Muscle layer of duodenum (tissue), 2 donors: Measurements from ENCODE around the gene RFPL3.
"Not testable (repeated sequence)": the region's sequence is repeated elsewhere in the genome, so short reads cannot be mapped to it uniquely, and the experiment has no call there.

Source experiments
- H3K27ac ChIP-seq: one replicate; pipeline ENCODE4 v1.7.0; 2013; ENCODE audit warnings: mild to moderate bottlenecking, low read length
- H3K27me3 ChIP-seq: one replicate; pipeline ENCODE4 v1.7.0; 2013; ENCODE audit warnings: low read depth, mild to moderate bottlenecking, control low read depth, low read length
- H3K36me3 ChIP-seq, 2 donors: one replicate each; pipeline ENCODE4 v1.7.0; 2013; ENCODE audit warnings: low read length in 2 of 2, control low read depth in 1 of 2, mild to moderate bottlenecking in 1 of 2; ENCODE audit not compliant: insufficient read depth in 2 of 2, control insufficient read depth in 1 of 2
- H3K4me1 ChIP-seq, 2 donors: one replicate each; pipeline ENCODE4 v1.7.0; 2013; ENCODE audit warnings: low read length in 2 of 2, mild to moderate bottlenecking in 2 of 2, control low read depth in 1 of 2, moderate library complexity in 1 of 2; ENCODE audit not compliant: insufficient read depth in 2 of 2, control insufficient read depth in 1 of 2
- H3K4me3 ChIP-seq, 2 donors: one replicate each; pipeline ENCODE4 v1.7.0; 2013; ENCODE audit warnings: low read length in 2 of 2, low read depth in 1 of 2, mild to moderate bottlenecking in 1 of 2
- H3K9me3 ChIP-seq, 2 donors: one replicate each; pipeline ENCODE4 v1.7.0; 2013; ENCODE audit warnings: low read length in 2 of 2, control low read depth in 1 of 2, mild to moderate bottlenecking in 1 of 2; ENCODE audit not compliant: control insufficient read depth in 1 of 2
- donor health status: healthy.

Gene RFPL3

GRCh38 chr22:32360096-32360495 is 2.4 kb downstream of the RFPL3 start:
- not testable (repeated sequence) for H3K27ac ChIP-seq, H3K36me3 ChIP-seq, H3K27me3 ChIP-seq, H3K4me3 ChIP-seq, H3K9me3 ChIP-seq, H3K4me1 ChIP-seq

- H3K27ac ChIP-seq, result no peak overlapping the region
- H3K9me3 ChIP-seq, result no peaks in the 10 kb centered on the region
- no peaks in the 10 kb centered on the region for H3K27me3 ChIP-seq
- H3K4me3 ChIP-seq, result no peak overlapping the region
- no peaks in the 10 kb centered on the region for H3K36me3 ChIP-seq
- no peaks in the 10 kb centered on the region for H3K4me1 ChIP-seq
These were observed 3.6 kb downstream of the RFPL3 start for GRCh38 chr22:32361257-32361656.

- Histone ChIP-seq H3K27ac (no peak overlapping the region), H3K4me1 (no peaks in the 10 kb centered on the region), H3K27me3 (no peaks in the 10 kb centered on the region), H3K9me3 (no peaks in the 10 kb centered on the region), H3K4me3 (no peak overlapping the region), H3K36me3 (no peaks in the 10 kb centered on the region)
These were observed 6.5 kb downstream of the RFPL3 start for GRCh38 chr22:32364210-32364609.

- Histone ChIP-seq H3K36me3 (no peaks in the 10 kb centered on the region), H3K27me3 (no peaks in the 10 kb centered on the region), H3K4me1 (no peaks in the 10 kb centered on the region), H3K4me3 (no peak overlapping the region), H3K27ac (no peak overlapping the region), H3K9me3 (no peaks in the 10 kb centered on the region)
These were observed 18.2 kb downstream of the RFPL3 start for GRCh38 chr22:32375678-32376450.

GRCh38 chr22:32376681-32377080 is 19.0 kb downstream of the RFPL3 start:
- no peaks in the 10 kb centered on the region for H3K27me3 ChIP-seq
- no peaks in the 10 kb centered on the region for H3K4me1 ChIP-seq
- H3K36me3 ChIP-seq, result no peaks in the 10 kb centered on the region
- H3K27ac ChIP-seq, result no peak overlapping the region
- no peaks in the 10 kb centered on the region for H3K9me3 ChIP-seq
- no peak overlapping the region for H3K4me3 ChIP-seq

- H3K4me1 ChIP-seq, result no peaks in the 10 kb centered on the region
- no peak overlapping the region for H3K4me3 ChIP-seq
- no peaks in the 10 kb centered on the region for H3K9me3 ChIP-seq
- H3K27ac ChIP-seq, result no peak overlapping the region
- H3K36me3 ChIP-seq, result no peaks in the 10 kb centered on the region
- no peaks in the 10 kb centered on the region for H3K27me3 ChIP-seq
These were observed 21.1 kb downstream of the RFPL3 start for GRCh38 chr22:32378707-32379272.

GRCh38 chr22:32380991-32381390 is 23.3 kb downstream of the RFPL3 start:
- Histone ChIP-seq H3K27me3 (no peaks in the 10 kb centered on the region), H3K36me3 (peaks cover 5 to 9% of the 10 kb centered on the region in 2 donors), H3K4me1 (no peaks in the 10 kb centered on the region), H3K27ac (no peak overlapping the region), H3K9me3 (no peaks in the 10 kb centered on the region), H3K4me3 (no peak overlapping the region)

- Histone ChIP-seq H3K4me3 (no peak overlapping the region), H3K27me3 (no peaks in the 10 kb centered on the region), H3K27ac (no peak overlapping the region), H3K4me1 (no peaks in the 10 kb centered on the region), H3K9me3 (no peaks in the 10 kb centered on the region), H3K36me3 (peaks cover 29 to 53% of the 10 kb centered on the region in 2 donors)
These were observed 28.0 kb downstream of the RFPL3 start for GRCh38 chr22:32385681-32386080.

GRCh38 chr22:32389685-32390084 is 32.0 kb downstream of the RFPL3 start:
- no peaks in the 10 kb centered on the region for H3K4me1 ChIP-seq
- no peak overlapping the region for H3K27ac ChIP-seq
- no peaks in the 10 kb centered on the region for H3K9me3 ChIP-seq
- H3K27me3 ChIP-seq, result no peaks in the 10 kb centered on the region
- no peak overlapping the region for H3K4me3 ChIP-seq
- H3K36me3 ChIP-seq, result peaks cover 52 to 86% of the 10 kb centered on the region in 2 donors

- H3K27me3 ChIP-seq, result no peaks in the 10 kb centered on the region
- H3K36me3 ChIP-seq, result peaks cover 63 to 94% of the 10 kb centered on the region in 2 donors
- no peak overlapping the region for H3K27ac ChIP-seq
- no peaks in the 10 kb centered on the region for H3K9me3 ChIP-seq
- no peak overlapping the region for H3K4me3 ChIP-seq
- H3K4me1 ChIP-seq, result no peaks in the 10 kb centered on the region
These were observed 37.4 kb downstream of the RFPL3 start for GRCh38 chr22:32395107-32395506.

GRCh38 chr22:32396255-32396654 is 38.6 kb downstream of the RFPL3 start:
- Histone ChIP-seq H3K9me3 (no peaks in the 10 kb centered on the region), H3K36me3 (peaks cover 68 to 96% of the 10 kb centered on the region in 2 donors), H3K27me3 (no peaks in the 10 kb centered on the region), H3K4me3 (no peak overlapping the region), H3K27ac (no peak overlapping the region), H3K4me1 (no peaks in the 10 kb centered on the region)

GRCh38 chr22:32396746-32397145 is 39.1 kb downstream of the RFPL3 start:
- Histone ChIP-seq H3K27ac (no peak overlapping the region), H3K4me3 (no peak overlapping the region), H3K27me3 (no peaks in the 10 kb centered on the region), H3K9me3 (no peaks in the 10 kb centered on the region), H3K36me3 (peaks cover 73 to 100% of the 10 kb centered on the region in 2 donors), H3K4me1 (no peaks in the 10 kb centered on the region)
